ENCODE data around the gene DOCK10.

The DOCK10 gene

GRCh38 chr2:225013425-225014365, 28.6 kb downstream of the DOCK10 start:
- DNase-seq (ENCODE audit: low spot score): no peak

- DNase-seq (ENCODE audit: low spot score): no peak
Observed at GRCh38 chr2:225011585-225011984, 30.7 kb downstream of the DOCK10 start.

GRCh38 chr2:225010804-225011203, 31.5 kb downstream of the DOCK10 start:
- peak; percentile 63 for DNase-seq (ENCODE audit: low spot score)

- DNase-seq (ENCODE audit: low spot score): no peak
Observed at GRCh38 chr2:225009768-225010167, 32.5 kb downstream of the DOCK10 start.

- no peak for DNase-seq (ENCODE audit: low spot score)
Observed at GRCh38 chr2:225008935-225009334, 33.3 kb downstream of the DOCK10 start.

GRCh38 chr2:225008179-225008856, 34.0 kb downstream of the DOCK10 start:
- no peak for DNase-seq (ENCODE audit: low spot score)

- DNase-seq (ENCODE audit: low spot score): no peak
Observed at GRCh38 chr2:225006730-225007129, 35.5 kb downstream of the DOCK10 start.

GRCh38 chr2:225004597-225004996, 37.7 kb downstream of the DOCK10 start:
- DNase-seq (ENCODE audit: low spot score): no peak

- no peak for DNase-seq (ENCODE audit: low spot score)
Observed at GRCh38 chr2:225002656-225003045, 39.6 kb downstream of the DOCK10 start.

GRCh38 chr2:225002039-225002655, 40.1 kb downstream of the DOCK10 start:
- DNase-seq (ENCODE audit: low spot score): peak; percentile 56

GRCh38 chr2:224999754-225000153, 42.5 kb downstream of the DOCK10 start:
- DNase-seq (ENCODE audit: low spot score): no peak

GRCh38 chr2:224999321-224999720, 42.9 kb downstream of the DOCK10 start:
- DNase-seq (ENCODE audit: low spot score): no peak

- DNase-seq (ENCODE audit: low spot score): peak; percentile 47
Observed at GRCh38 chr2:224997802-224998201, 44.5 kb downstream of the DOCK10 start.

GRCh38 chr2:224995419-224995818, 46.8 kb downstream of the DOCK10 start:
- DNase-seq (ENCODE audit: low spot score): no peak

GRCh38 chr2:224994242-224994823, 47.9 kb downstream of the DOCK10 start:
- no peak for DNase-seq (ENCODE audit: low spot score)

- DNase-seq (ENCODE audit: low spot score): no peak
Observed at GRCh38 chr2:224990710-224991109, 51.6 kb downstream of the DOCK10 start.

- no peak for DNase-seq (ENCODE audit: low spot score)
Observed at GRCh38 chr2:224987733-224988132, 54.5 kb downstream of the DOCK10 start.

- no peak for DNase-seq (ENCODE audit: low spot score)
Observed at GRCh38 chr2:224986477-224986876, 55.8 kb downstream of the DOCK10 start.

- DNase-seq (ENCODE audit: low spot score): no peak
Observed at GRCh38 chr2:224984637-224985036, 57.6 kb downstream of the DOCK10 start.

- DNase-seq (ENCODE audit: low spot score): peak; percentile 60
Observed at GRCh38 chr2:224983712-224984554, 58.3 kb downstream of the DOCK10 start.

GRCh38 chr2:224982910-224983711, 59.2 kb downstream of the DOCK10 start:
- peak; percentile 55 for DNase-seq (ENCODE audit: low spot score)
